DMS 273 (cell line): ENCODE results near the gene VAMP8.

Experiments used
- DNase-seq: peaks from one replicate; lab custom pipeline; 2025; ENCODE audit not compliant: unreplicated experiment; lab: John Stamatoyannopoulos, UW

The VAMP8 gene

GRCh38 chr2:85577386-85578242 is at the start of gene VAMP8:
Gene VAMP8 (plus strand): TSS chr2:85577586. CDS start chr2:85577647, 61 bp downstream.
- DNase-seq: no peak

- DNase-seq: no peak
Observed at GRCh38 chr2:85527787-85528186, 49.6 kb upstream of the VAMP8 start.

GRCh38 chr2:85528355-85528754 is 49.0 kb upstream of the VAMP8 start:
- no peak for DNase-seq

GRCh38 chr2:85529809-85530208 is 47.6 kb upstream of the VAMP8 start:
- no peak for DNase-seq

- no peak for DNase-seq
Observed at GRCh38 chr2:85531589-85531988, 45.8 kb upstream of the VAMP8 start.

GRCh38 chr2:85534099-85534498 is 43.3 kb upstream of the VAMP8 start:
- DNase-seq: no peak

GRCh38 chr2:85534881-85535280 is 42.5 kb upstream of the VAMP8 start:
- no peak for DNase-seq

- DNase-seq: no peak
Observed at GRCh38 chr2:85536479-85536878, 40.9 kb upstream of the VAMP8 start.

GRCh38 chr2:85537600-85538506 is 39.5 kb upstream of the VAMP8 start:
- DNase-seq: peak; percentile 72

GRCh38 chr2:85538507-85539360 is 38.7 kb upstream of the VAMP8 start, which contains the start of gene MAT2A:
Gene MAT2A (plus strand): TSS chr2:85539168. CDS start chr2:85539288, 120 bp downstream.
- peak; percentile 97 for DNase-seq

- DNase-seq: peak; percentile 79
Observed at GRCh38 chr2:85539361-85540132, 37.8 kb upstream of the VAMP8 start.

- peak; percentile 58 for DNase-seq
Observed at GRCh38 chr2:85540133-85540648, 37.2 kb upstream of the VAMP8 start.

- no peak for DNase-seq
Observed at GRCh38 chr2:85541262-85541661, 36.1 kb upstream of the VAMP8 start.

- DNase-seq: peak; percentile 24
Observed at GRCh38 chr2:85541753-85542457, 35.5 kb upstream of the VAMP8 start.

GRCh38 chr2:85542777-85543176 is 34.6 kb upstream of the VAMP8 start:
- DNase-seq: no peak

GRCh38 chr2:85544254-85544691 is 33.1 kb upstream of the VAMP8 start:
- DNase-seq: peak; percentile 51

- DNase-seq: peak; percentile 63
Observed at GRCh38 chr2:85544915-85545779, 32.2 kb upstream of the VAMP8 start.

GRCh38 chr2:85545780-85546240 is 31.6 kb upstream of the VAMP8 start:
- DNase-seq: peak; percentile 86
